ENCODE measurements around the gene HADHA.
A peak's percentile ranks its signal among the peaks of the same experiment; 100 is the strongest.
"Not testable (repeated sequence)": the region's sequence is repeated elsewhere in the genome, so short reads cannot be mapped to it uniquely, and the experiment has no call there.

Gene HADHA

GRCh38 chr2:26174691-26175465 lies 69.6 kb downstream of the HADHA start:
- no peak for DNase-seq (ENCODE audit: low read depth in 2 of 2)

- no peak for DNase-seq (ENCODE audit: low read depth in 2 of 2)
Observed at GRCh38 chr2:26173776-26174482, 70.5 kb downstream of the HADHA start.

GRCh38 chr2:26172871-26173775 lies 71.3 kb downstream of the HADHA start, which contains the start of gene GAREM2:
Gene GAREM2 (plus strand): TSS chr2:26173088. CDS start chr2:26173221, 133 bp downstream.
- DNase-seq (ENCODE audit: low read depth in 2 of 2) = no peak

GRCh38 chr2:26172189-26172870 lies 72.1 kb downstream of the HADHA start:
- no peak for DNase-seq (ENCODE audit: low read depth in 2 of 2)

- no peak for DNase-seq (ENCODE audit: low read depth in 2 of 2)
Observed at GRCh38 chr2:26170795-26171194, 73.6 kb downstream of the HADHA start.

GRCh38 chr2:26169681-26170414 lies 74.6 kb downstream of the HADHA start:
- no peak for DNase-seq (ENCODE audit: low read depth in 2 of 2)

GRCh38 chr2:26169226-26169625 lies 75.2 kb downstream of the HADHA start:
- DNase-seq (ENCODE audit: low read depth in 2 of 2) = no peak

- DNase-seq (ENCODE audit: low read depth in 2 of 2) = no peak
Observed at GRCh38 chr2:26168785-26169184, 75.6 kb downstream of the HADHA start.

- not testable (repeated sequence) for DNase-seq (ENCODE audit: low read depth in 2 of 2)
Observed at GRCh38 chr2:26166541-26166940, 77.9 kb downstream of the HADHA start.

GRCh38 chr2:26165403-26165802 lies 79.0 kb downstream of the HADHA start:
- no peak for DNase-seq (ENCODE audit: low read depth in 2 of 2)

GRCh38 chr2:26164641-26165211 lies 79.7 kb downstream of the HADHA start:
- DNase-seq (ENCODE audit: low read depth in 2 of 2) = no peak

GRCh38 chr2:26164231-26164630 lies 80.2 kb downstream of the HADHA start:
- DNase-seq (ENCODE audit: low read depth in 2 of 2) = no peak

- DNase-seq (ENCODE audit: low read depth in 2 of 2) = no peak
Observed at GRCh38 chr2:26162963-26163362, 81.5 kb downstream of the HADHA start.

GRCh38 chr2:26161926-26162325 lies 82.5 kb downstream of the HADHA start:
- no peak for DNase-seq (ENCODE audit: low read depth in 2 of 2)

- DNase-seq (ENCODE audit: low read depth in 2 of 2) = no peak
Observed at GRCh38 chr2:26157580-26157979, 86.9 kb downstream of the HADHA start.

- DNase-seq (ENCODE audit: low read depth in 2 of 2) = no peak
Observed at GRCh38 chr2:26150243-26150642, 94.2 kb downstream of the HADHA start.

GRCh38 chr2:26148501-26148900 lies 95.9 kb downstream of the HADHA start:
- DNase-seq (ENCODE audit: low read depth in 2 of 2) = no peak

- peak; percentile 0 to 43 for DNase-seq (ENCODE audit: low read depth in 2 of 2)
Observed at GRCh38 chr2:26144953-26145680, 99.3 kb downstream of the HADHA start.

GRCh38 chr2:26144031-26144430 lies 100.4 kb downstream of the HADHA start:
- DNase-seq (ENCODE audit: low read depth in 2 of 2) = no peak
